Nephron progenitor cell (in vitro differentiated cells): ENCODE measurements around the gene LIME1.

Experiments
- DNase-seq: peaks from one replicate; pipeline ENCODE4 v3.0.0; 2021
- H3K27ac Mint-ChIP-seq: 2 replicates; pipeline ENCODE4 v1.8.0; 2021; ENCODE audit warnings: mild to moderate bottlenecking, moderate library complexity, mixed read lengths
- H3K27me3 Mint-ChIP-seq: 2 replicates; pipeline ENCODE4 v1.8.0; 2021; ENCODE audit warnings: mild to moderate bottlenecking, low read depth, mixed read lengths; ENCODE audit not compliant: poor library complexity
- H3K36me3 Mint-ChIP-seq: 2 replicates; pipeline ENCODE4 v1.8.0; 2021; ENCODE audit warnings: low read depth, mixed read lengths
- H3K4me1 Mint-ChIP-seq: 2 replicates; pipeline ENCODE4 v1.8.0; 2021; ENCODE audit warnings: mixed read lengths
- H3K4me3 Mint-ChIP-seq: 2 replicates; pipeline ENCODE4 v1.8.0; 2021; ENCODE audit warnings: mild to moderate bottlenecking, moderate library complexity, mixed read lengths
- H3K9me3 Mint-ChIP-seq: 2 replicates; pipeline ENCODE4 v1.8.0; 2021; ENCODE audit warnings: mild to moderate bottlenecking, moderate library complexity, mixed read lengths
- TF ChIP-seq, protein P1 (sequence below): fragments of 200-600 bp; sonication (generic); IDR thresholded peaks from 2 replicates; pipeline ENCODE4 v1.5.0; 2021; ENCODE audit warnings: antibody characterized with exemption

LIME1 gene

DNA sequence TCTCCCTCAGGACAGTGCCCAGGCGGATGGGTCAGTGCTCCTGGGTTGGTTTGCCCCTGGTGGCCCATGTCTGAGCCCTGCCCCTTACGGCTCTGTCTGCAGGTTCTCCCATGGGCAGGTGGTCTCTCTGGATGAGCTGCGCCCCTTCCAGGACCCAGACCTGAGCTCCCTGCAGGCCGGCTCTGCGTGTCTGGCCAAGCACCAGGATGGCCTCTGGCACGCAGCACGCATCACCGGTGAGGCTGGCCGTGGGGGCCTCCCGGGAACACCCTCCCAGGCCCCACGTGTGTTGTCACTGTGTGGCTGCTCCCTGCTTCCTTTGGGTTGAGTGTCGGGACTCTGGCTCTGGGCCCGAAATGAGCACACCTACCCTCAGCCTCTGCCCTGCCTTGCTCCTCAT lies 3.3 kb upstream of the LIME1 start:
- no peak for DNase-seq
- Mint-ChIP-seq H3K4me1 (peaks cover 11% of the 10 kb centered on the region), H3K9me3 (no peaks in the 10 kb centered on the region), H3K27ac (no peak overlapping the region), H3K27me3 (peaks cover 8% of the 10 kb centered on the region), H3K36me3 (peaks cover 30% of the 10 kb centered on the region), H3K4me3 (no peak overlapping the region)
- TF ChIP-seq, protein P1, sequence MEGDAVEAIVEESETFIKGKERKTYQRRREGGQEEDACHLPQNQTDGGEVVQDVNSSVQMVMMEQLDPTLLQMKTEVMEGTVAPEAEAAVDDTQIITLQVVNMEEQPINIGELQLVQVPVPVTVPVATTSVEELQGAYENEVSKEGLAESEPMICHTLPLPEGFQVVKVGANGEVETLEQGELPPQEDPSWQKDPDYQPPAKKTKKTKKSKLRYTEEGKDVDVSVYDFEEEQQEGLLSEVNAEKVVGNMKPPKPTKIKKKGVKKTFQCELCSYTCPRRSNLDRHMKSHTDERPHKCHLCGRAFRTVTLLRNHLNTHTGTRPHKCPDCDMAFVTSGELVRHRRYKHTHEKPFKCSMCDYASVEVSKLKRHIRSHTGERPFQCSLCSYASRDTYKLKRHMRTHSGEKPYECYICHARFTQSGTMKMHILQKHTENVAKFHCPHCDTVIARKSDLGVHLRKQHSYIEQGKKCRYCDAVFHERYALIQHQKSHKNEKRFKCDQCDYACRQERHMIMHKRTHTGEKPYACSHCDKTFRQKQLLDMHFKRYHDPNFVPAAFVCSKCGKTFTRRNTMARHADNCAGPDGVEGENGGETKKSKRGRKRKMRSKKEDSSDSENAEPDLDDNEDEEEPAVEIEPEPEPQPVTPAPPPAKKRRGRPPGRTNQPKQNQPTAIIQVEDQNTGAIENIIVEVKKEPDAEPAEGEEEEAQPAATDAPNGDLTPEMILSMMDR: no peak

DNA sequence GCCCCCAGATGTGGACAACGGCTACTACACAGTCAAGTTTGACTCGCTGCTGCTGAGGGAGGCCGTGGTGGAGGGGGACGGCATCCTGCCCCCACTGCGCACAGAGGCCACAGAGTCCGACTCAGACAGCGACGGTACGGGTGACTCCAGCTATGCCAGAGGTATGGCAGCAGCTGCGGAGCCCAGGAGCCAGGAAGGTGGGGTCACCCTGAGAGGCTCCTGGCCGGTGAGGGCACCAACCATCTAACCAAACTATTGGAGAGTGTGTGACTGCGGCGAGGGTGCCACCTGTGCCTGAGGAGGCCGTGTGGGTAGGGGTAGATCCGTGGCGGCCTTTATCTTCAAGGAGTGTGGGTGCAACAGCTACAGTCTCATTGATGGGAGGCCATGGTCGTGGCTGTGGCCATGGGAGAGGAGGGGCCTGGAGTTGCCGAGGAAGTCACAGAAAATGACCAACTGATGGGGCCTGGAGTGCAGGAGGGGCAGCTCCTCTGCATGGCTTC lies 2.8 kb upstream of the LIME1 start:
- TF ChIP-seq, protein P1: no peak
- Mint-ChIP-seq H3K4me1 (peaks cover 6% of the 10 kb centered on the region), H3K9me3 (no peaks in the 10 kb centered on the region), H3K36me3 (peaks cover 25% of the 10 kb centered on the region), H3K27ac (peak overlapping the region; percentile 90), H3K4me3 (no peak overlapping the region), H3K27me3 (peaks cover 8% of the 10 kb centered on the region)
- DNase-seq: no peak

DNA sequence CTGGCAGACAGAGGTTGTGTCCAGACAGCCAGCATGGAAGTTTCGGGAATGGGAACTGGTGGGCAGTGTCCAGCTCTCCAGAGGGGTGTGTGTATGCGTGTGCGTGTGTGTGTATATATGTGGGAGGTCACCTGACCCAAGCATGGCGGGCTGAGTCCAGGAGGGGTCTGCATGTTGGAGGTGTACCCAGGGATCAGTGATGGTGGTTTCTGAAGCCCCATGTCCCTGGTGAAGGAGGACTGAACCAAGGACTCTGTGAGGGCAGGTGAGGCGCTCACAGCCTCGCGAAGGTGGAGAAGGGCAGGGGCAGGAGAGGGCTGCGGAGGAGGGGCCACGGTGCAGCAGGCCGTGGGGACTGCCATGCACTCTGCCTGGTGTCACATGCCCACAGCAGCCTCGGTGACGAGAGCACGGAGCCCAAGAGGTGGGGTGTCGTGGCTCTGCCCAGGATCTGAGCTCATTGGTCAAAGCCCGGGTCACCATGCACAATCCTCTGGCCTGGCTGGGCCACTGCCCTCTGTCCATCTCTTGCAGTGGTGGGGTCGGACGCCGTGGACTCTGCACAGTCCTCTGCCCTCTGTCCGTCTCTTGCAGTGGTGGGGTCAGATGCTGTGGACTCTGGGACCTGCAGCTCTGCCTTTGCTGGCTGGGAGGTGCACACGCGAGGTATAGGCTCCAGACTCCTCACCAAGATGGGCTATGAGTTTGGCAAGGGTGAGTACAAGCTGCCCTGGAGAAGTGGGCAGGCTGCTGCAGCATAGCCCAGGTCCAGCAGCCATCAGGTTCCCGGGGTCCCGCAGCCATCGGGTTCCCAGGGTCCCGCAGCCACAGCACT lies 2.1 kb upstream of the LIME1 start:
- H3K9me3 Mint-ChIP-seq: no peaks in the 10 kb centered on the region
- peaks cover 20% of the 10 kb centered on the region for H3K36me3 Mint-ChIP-seq
- no peak for DNase-seq
- peaks cover 1% of the 10 kb centered on the region for H3K4me1 Mint-ChIP-seq
- H3K27ac Mint-ChIP-seq: peak overlapping the region; percentile 90
- TF ChIP-seq, protein P1: no peak
- no peak overlapping the region for H3K4me3 Mint-ChIP-seq
- H3K27me3 Mint-ChIP-seq: peaks cover 8% of the 10 kb centered on the region

DNA sequence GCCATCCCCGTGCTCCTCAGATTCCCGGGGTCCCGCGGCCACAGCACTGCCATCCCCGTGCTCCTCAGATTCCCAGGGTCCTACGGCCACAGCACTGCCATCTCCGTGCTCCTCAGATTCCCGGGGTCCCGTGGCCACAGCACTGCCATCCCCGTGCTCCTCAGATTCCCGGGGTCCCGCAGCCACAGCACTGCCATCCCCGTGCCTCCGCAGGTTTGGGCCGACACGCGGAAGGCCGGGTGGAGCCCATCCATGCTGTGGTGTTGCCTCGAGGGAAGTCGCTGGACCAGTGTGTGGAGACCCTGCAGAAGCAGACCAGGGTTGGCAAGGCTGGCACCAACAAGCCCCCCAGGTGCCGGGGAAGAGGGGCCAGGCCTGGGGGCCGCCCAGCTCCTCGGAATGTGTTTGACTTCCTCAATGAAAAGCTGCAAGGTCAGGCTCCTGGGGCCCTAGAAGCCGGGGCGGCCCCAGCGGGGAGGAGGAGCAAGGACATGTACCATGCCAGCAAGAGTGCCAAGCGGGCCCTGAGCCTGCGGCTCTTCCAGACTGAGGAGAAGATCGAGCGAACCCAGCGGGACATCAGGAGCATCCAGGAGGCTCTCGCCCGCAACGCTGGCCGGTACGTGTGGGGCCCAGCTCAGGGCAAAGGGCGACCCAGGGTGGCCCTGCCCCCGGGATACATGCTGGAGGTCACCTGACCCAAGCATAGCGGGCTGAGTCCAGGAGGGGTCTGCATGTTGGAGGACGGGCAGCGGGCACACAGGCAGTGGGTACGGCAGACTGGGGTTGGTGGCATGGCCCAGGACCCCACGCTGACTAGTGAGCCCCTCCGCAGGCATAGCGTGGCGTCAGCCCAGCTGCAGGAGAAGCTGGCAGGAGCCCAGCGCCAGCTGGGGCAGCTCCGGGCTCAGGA lies 1.3 kb upstream of the LIME1 start:
- TF ChIP-seq, protein P1: no peak
- no peak for DNase-seq
- H3K36me3 Mint-ChIP-seq: peaks cover 14% of the 10 kb centered on the region
- peaks cover 8% of the 10 kb centered on the region for H3K27me3 Mint-ChIP-seq
- H3K9me3 Mint-ChIP-seq: no peaks in the 10 kb centered on the region
- H3K4me3 Mint-ChIP-seq: no peak overlapping the region
- H3K27ac Mint-ChIP-seq: no peak overlapping the region
- H3K4me1 Mint-ChIP-seq: no peaks in the 10 kb centered on the region

DNA sequence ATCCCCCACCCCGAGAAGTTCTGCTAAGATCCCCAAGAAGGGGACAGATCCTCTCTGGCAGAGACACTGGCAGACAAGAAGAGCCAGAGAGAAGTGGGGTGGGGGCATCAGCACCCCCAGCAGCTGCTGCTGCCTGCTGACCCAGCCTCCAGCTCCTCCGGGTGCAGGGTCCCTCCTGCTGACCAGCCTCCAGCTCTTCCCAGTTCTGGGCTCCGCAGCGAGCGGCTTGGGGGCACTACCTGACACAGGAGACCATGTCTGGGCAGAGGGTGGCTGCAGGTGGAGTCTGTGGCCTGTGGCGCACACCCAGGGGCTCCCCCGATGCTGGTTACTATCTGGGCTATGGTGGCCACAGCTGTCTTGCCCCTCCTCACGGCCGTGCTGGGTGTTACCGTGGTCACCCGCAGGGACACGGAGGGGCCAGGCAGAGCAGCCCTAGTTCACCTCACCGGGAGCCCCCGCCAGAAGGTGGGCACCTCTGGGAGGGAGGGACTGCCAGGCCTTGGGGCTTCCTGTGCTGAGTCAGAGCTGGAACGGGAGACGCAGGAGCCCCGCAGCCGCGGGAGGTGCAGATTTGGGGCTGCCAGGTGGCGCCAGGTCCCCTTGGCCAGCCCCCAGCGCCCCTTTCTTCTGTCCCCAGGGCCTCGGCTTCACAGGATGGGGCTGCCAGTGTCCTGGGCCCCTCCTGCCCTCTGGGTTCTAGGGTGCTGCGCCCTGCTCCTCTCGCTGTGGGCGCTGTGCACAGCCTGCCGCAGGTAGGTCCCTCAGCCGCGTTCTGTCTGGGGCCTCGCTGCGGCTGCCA lies 630 bp downstream of the LIME1 start:
- no peak for DNase-seq
- H3K27me3 Mint-ChIP-seq: peaks cover 8% of the 10 kb centered on the region
- TF ChIP-seq, protein P1: no peak
- H3K4me3 Mint-ChIP-seq: no peak overlapping the region
- H3K36me3 Mint-ChIP-seq: peaks cover 14% of the 10 kb centered on the region
- no peaks in the 10 kb centered on the region for H3K9me3 Mint-ChIP-seq
- H3K27ac Mint-ChIP-seq: no peak overlapping the region
- no peaks in the 10 kb centered on the region for H3K4me1 Mint-ChIP-seq
